ENCODE measurements around the gene LGI1.

LGI1 gene

GRCh38 chr10:93752761-93753160 lies 5.0 kb upstream of the LGI1 start:
- DNase-seq (ENCODE audit: low read depth) = no peak
- in situ Hi-C loops (cut with HindIII; ENCODE audit: low sequenced_read_pairs) = no loop called here
- no peak for TF ChIP-seq CTCF (IDR thresholded peaks at IDR 0.05; ENCODE audit: low read depth, low read length, missing control alignments)
- H3K4me3 ChIP-seq (ENCODE audit: low read depth, low read length) = no peak overlapping the region

GRCh38 chr10:93753621-93754250 lies 4.0 kb upstream of the LGI1 start:
- H3K4me3 ChIP-seq (ENCODE audit: low read depth, low read length) = no peak overlapping the region
- no peak for TF ChIP-seq CTCF (IDR thresholded peaks at IDR 0.05; ENCODE audit: low read depth, low read length, missing control alignments)
- in situ Hi-C loops (cut with HindIII; ENCODE audit: low sequenced_read_pairs) = no loop called here
- no peak for DNase-seq (ENCODE audit: low read depth)

- H3K4me3 ChIP-seq (ENCODE audit: low read depth, low read length) = no peak overlapping the region
- no peak for TF ChIP-seq CTCF (IDR thresholded peaks at IDR 0.05; ENCODE audit: low read depth, low read length, missing control alignments)
- DNase-seq (ENCODE audit: low read depth) = no peak
- in situ Hi-C loops (cut with HindIII; ENCODE audit: low sequenced_read_pairs) = no loop called here
Measured at GRCh38 chr10:93754761-93755160, 3.0 kb upstream of the LGI1 start.

- no peak for TF ChIP-seq CTCF (IDR thresholded peaks at IDR 0.05; ENCODE audit: low read depth, low read length, missing control alignments)
- in situ Hi-C loops (cut with HindIII; ENCODE audit: low sequenced_read_pairs) = no loop called here
- H3K4me3 ChIP-seq (ENCODE audit: low read depth, low read length) = no peak overlapping the region
- no peak for DNase-seq (ENCODE audit: low read depth)
Measured at GRCh38 chr10:93755443-93756116, 2.2 kb upstream of the LGI1 start.

GRCh38 chr10:93756118-93756517 lies 1.6 kb upstream of the LGI1 start:
- no peak overlapping the region for H3K4me3 ChIP-seq (ENCODE audit: low read depth, low read length)
- in situ Hi-C loops (cut with HindIII; ENCODE audit: low sequenced_read_pairs) = no loop called here
- no peak for TF ChIP-seq CTCF (IDR thresholded peaks at IDR 0.05; ENCODE audit: low read depth, low read length, missing control alignments)
- DNase-seq (ENCODE audit: low read depth) = no peak

GRCh38 chr10:93757136-93757535 lies 600 bp upstream of the LGI1 start:
- no peak overlapping the region for H3K4me3 ChIP-seq (ENCODE audit: low read depth, low read length)
- DNase-seq (ENCODE audit: low read depth) = no peak
- in situ Hi-C loops (cut with HindIII; ENCODE audit: low sequenced_read_pairs) = no loop called here
- no peak for TF ChIP-seq CTCF (IDR thresholded peaks at IDR 0.05; ENCODE audit: low read depth, low read length, missing control alignments)
